ENCODE data around the gene SETD3. TPM values are rescaled to one million over a fixed set of nuclear protein-coding genes. Genes with fewer than 3 reads are reported as not detected.

Gene SETD3
- total and polyA plus RNA-seq, 4 donors: 41.0 to 66.0 (median 56.8) TPM

DNA sequence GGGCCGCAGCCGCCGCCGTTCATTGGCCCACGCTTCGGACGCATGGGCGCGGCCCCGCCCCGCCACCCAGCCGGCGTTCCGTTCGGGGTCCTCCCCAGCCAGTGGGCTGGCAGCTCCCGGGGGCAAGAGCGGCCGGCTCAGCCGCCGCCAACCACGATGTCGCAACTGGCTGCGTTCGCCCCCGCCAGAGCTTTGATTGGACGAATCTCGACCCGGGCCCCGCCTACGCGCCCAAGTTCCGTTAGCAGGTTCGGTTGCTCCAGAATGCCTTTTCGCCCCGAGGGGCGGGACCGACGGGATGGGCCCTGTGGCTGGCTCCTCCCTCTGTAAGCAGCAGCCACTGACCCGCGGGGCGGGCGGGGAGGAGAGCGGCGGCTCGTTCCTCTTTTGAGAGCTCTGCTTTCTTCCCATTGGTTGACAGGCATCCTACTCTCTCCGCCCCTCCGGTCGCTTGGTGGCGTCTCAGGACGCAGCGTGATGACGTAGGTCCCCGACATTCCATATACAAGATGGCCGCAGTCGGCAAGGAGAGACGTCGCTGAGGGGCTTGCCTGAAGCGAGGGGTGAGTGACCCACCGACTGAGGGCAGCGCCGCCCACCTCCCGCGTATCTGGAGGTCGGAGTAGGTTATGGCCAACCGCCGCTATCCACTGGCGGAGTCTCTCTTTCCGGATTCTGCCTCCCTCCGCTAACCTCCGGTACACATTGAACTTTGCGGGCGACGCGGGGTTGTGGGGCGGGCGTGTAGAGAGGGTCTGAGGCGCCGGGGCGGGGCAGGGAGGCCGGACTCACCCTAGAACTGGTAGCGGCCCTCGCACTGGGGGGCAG is 472 bp upstream of the SETD3 start, which contains the start of gene CCNK:
Gene CCNK, plus strand, starts transcription at position 493 of the 828 bp plus-strand sequence. CDS start 11,269 bp downstream, outside the sequence.
- peak; percentile 99 for ATAC-seq (ENCODE audit: low FRiP score)
- peak within 1 kb of the TSS; percentile 88 to 91 for H3K27ac ChIP-seq (ENCODE audit: low read depth in 1 of 2, low read length in 2 of 2)
- intact Hi-C loops (cut with DNase I): loop anchor here in 1 of 2 donors (2.0 to 10.0 kb wide), 2 partner anchors 50 to 124 kb away; partner anchors contain the start of gene CCDC85C
- WGBS, 2 donors: 0% methylated on average over 63 to 82 of the region's 82 CpGs
- H3K36me3 ChIP-seq (ENCODE audit: control insufficient read depth in 1 of 2, insufficient read depth in 2 of 2, low read length in 1 of 2): no peaks in the 10 kb centered on the region
- no peaks in the 10 kb centered on the region for H3K27me3 ChIP-seq (ENCODE audit: control insufficient read depth in 1 of 2, insufficient read depth in 2 of 2, low read length in 1 of 2)
- H3K4me3 ChIP-seq (ENCODE audit: low read length in 2 of 2): peak within 1 kb of the TSS; percentile 89 to 92
- H3K9me3 ChIP-seq (ENCODE audit: control insufficient read depth, low read length): no peaks in the 10 kb centered on the region
- no peaks in the 10 kb centered on the region for H3K4me1 ChIP-seq (ENCODE audit: control insufficient read depth in 1 of 2, insufficient read depth in 2 of 2, low read length in 2 of 2)
- peak; percentile 100 for DNase-seq

- H3K4me1 ChIP-seq (ENCODE audit: control insufficient read depth in 1 of 2, insufficient read depth in 2 of 2, low read length in 2 of 2): no peaks in the 10 kb centered on the region
These were observed 1.3 kb downstream of the SETD3 start for GRCh38 chr14:99479160-99479905.

GRCh38 chr14:99478128-99478527 is 2.5 kb downstream of the SETD3 start:
- H3K4me3 ChIP-seq (ENCODE audit: low read length in 2 of 2): no peak overlapping the region
- intact Hi-C loops (cut with DNase I): no loop called here
- ATAC-seq (ENCODE audit: low FRiP score) (no peak), DNase-seq (no peak)
- H3K36me3 ChIP-seq (ENCODE audit: control insufficient read depth in 1 of 2, insufficient read depth in 2 of 2, low read length in 1 of 2): no peaks in the 10 kb centered on the region
- WGBS, 2 donors: 44 to 52% methylated on average over 4 of the region's 4 CpGs
- H3K9me3 ChIP-seq (ENCODE audit: control insufficient read depth, low read length): no peaks in the 10 kb centered on the region
- no peaks in the 10 kb centered on the region for H3K4me1 ChIP-seq (ENCODE audit: control insufficient read depth in 1 of 2, insufficient read depth in 2 of 2, low read length in 2 of 2)
- H3K27ac ChIP-seq (ENCODE audit: low read depth in 1 of 2, low read length in 2 of 2): no peak overlapping the region
- H3K27me3 ChIP-seq (ENCODE audit: control insufficient read depth in 1 of 2, insufficient read depth in 2 of 2, low read length in 1 of 2): no peaks in the 10 kb centered on the region

More at GRCh38 chr14:99479160-99479905, 1.3 kb downstream of the SETD3 start:
- H3K9me3 ChIP-seq (ENCODE audit: control insufficient read depth, low read length): no peaks in the 10 kb centered on the region
- H3K36me3 ChIP-seq (ENCODE audit: control insufficient read depth in 1 of 2, insufficient read depth in 2 of 2, low read length in 1 of 2): no peaks in the 10 kb centered on the region
- no peak overlapping the region for H3K27ac ChIP-seq (ENCODE audit: low read depth in 1 of 2, low read length in 2 of 2)
- ATAC-seq (ENCODE audit: low FRiP score) (no peak), DNase-seq (no peak)
- peak overlapping the region; percentile 2 to 85 for H3K4me3 ChIP-seq (ENCODE audit: low read length in 2 of 2)
- 2 to 4% methylated on average over 18 of the region's 18 CpGs for WGBS, 2 donors
- intact Hi-C loops (cut with DNase I): no loop called here
- H3K27me3 ChIP-seq (ENCODE audit: control insufficient read depth in 1 of 2, insufficient read depth in 2 of 2, low read length in 1 of 2): no peaks in the 10 kb centered on the region

DNA sequence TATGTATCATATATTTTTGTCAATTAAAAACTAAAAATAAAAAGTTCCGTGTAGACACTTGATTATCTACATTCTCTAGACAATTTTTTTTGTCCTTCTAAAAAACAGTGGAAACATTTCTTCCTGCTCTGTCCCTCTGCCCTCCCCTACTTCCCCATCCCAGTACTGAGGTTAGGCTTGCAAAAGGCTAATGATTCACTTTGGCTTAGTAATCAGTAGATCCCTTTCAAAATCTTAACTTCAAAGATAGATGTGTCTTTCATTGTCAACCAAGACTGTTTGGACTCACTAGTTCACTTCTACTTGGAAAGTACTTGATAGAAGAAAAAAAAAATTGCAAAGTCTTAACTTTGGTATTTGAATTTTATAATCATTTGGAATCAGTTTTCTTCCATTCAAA is 3.8 kb downstream of the SETD3 start:
- Histone ChIP-seq H3K27ac (ENCODE audit: low read depth in 1 of 2, low read length in 2 of 2) (no peak overlapping the region), H3K4me1 (ENCODE audit: control insufficient read depth in 1 of 2, insufficient read depth in 2 of 2, low read length in 2 of 2) (no peaks in the 10 kb centered on the region), H3K27me3 (ENCODE audit: control insufficient read depth in 1 of 2, insufficient read depth in 2 of 2, low read length in 1 of 2) (no peaks in the 10 kb centered on the region), H3K4me3 (ENCODE audit: low read length in 2 of 2) (no peak overlapping the region), H3K36me3 (ENCODE audit: control insufficient read depth in 1 of 2, insufficient read depth in 2 of 2, low read length in 1 of 2) (no peaks in the 10 kb centered on the region), H3K9me3 (ENCODE audit: control insufficient read depth, low read length) (no peaks in the 10 kb centered on the region)
- ATAC-seq (ENCODE audit: low FRiP score): no peak
- 60 to 70% methylated on average over 1 of the region's 1 CpG for WGBS, 2 donors
- no peak for DNase-seq
- intact Hi-C loops (cut with DNase I): no loop called here

- Histone ChIP-seq H3K36me3 (ENCODE audit: control insufficient read depth in 1 of 2, insufficient read depth in 2 of 2, low read length in 1 of 2) (no peaks in the 10 kb centered on the region), H3K4me3 (ENCODE audit: low read length in 2 of 2) (no peak overlapping the region), H3K4me1 (ENCODE audit: control insufficient read depth in 1 of 2, insufficient read depth in 2 of 2, low read length in 2 of 2) (no peaks in the 10 kb centered on the region), H3K27ac (ENCODE audit: low read depth in 1 of 2, low read length in 2 of 2) (no peak overlapping the region), H3K27me3 (ENCODE audit: control insufficient read depth in 1 of 2, insufficient read depth in 2 of 2, low read length in 1 of 2) (no peaks in the 10 kb centered on the region), H3K9me3 (ENCODE audit: control insufficient read depth, low read length) (no peaks in the 10 kb centered on the region)
- WGBS, 2 donors: 89 to 94% methylated on average over 2 of the region's 2 CpGs
- DNase-seq (no peak), ATAC-seq (ENCODE audit: low FRiP score) (no peak)
- intact Hi-C loops (cut with DNase I): no loop called here
These were observed 5.0 kb downstream of the SETD3 start for GRCh38 chr14:99475660-99476059.

DNA sequence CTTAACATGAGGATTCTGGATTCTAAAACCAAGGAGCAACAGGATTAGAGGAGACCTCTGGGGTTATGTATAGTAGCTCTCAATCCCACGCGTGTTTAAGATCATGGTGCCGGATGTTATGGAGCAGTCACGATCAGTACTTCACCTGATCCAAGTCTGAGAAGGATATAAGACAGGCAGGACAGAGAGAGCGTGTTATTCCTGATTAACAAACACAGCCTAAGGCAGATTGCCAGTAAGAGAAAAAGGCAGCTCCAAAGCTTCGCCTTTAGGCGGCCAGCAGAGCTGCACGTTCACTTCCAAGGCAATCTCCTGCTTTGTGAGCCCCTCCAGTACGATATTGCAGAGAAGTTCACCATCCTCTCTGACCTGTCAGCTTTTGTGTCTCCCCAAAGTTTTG is 5.5 kb downstream of the SETD3 start:
- intact Hi-C loops (cut with DNase I): no loop called here
- 72 to 80% methylated on average over 9 of the region's 9 CpGs for WGBS, 2 donors
- no peaks in the 10 kb centered on the region for H3K4me1 ChIP-seq (ENCODE audit: control insufficient read depth in 1 of 2, insufficient read depth in 2 of 2, low read length in 2 of 2)
- no peak overlapping the region for H3K27ac ChIP-seq (ENCODE audit: low read depth in 1 of 2, low read length in 2 of 2)
- H3K4me3 ChIP-seq (ENCODE audit: low read length in 2 of 2): no peak overlapping the region
- no peaks in the 10 kb centered on the region for H3K27me3 ChIP-seq (ENCODE audit: control insufficient read depth in 1 of 2, insufficient read depth in 2 of 2, low read length in 1 of 2)
- no peak for DNase-seq
- no peaks in the 10 kb centered on the region for H3K9me3 ChIP-seq (ENCODE audit: control insufficient read depth, low read length)
- no peaks in the 10 kb centered on the region for H3K36me3 ChIP-seq (ENCODE audit: control insufficient read depth in 1 of 2, insufficient read depth in 2 of 2, low read length in 1 of 2)
- ATAC-seq (ENCODE audit: low FRiP score): no peak

DNA sequence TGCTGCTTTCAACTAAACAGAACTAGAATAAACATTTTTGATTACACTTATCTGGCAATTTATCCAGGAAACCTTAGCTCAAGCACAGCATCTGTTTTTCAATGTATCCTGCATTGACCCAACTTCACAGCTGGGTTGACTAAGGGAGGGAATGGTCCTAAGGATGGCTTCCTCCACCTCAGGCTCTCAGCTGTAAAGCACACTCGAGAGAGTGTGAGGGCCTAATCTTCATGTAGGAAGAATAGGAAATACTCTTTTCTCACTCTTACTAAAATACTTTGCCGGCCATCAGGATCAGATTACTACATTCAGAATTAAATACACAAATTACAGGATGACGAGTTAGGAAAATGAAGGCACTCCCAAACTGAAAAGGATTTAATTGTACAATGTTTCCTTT is 7.2 kb downstream of the SETD3 start:
- DNase-seq: no peak
- no peak overlapping the region for H3K4me3 ChIP-seq (ENCODE audit: low read length in 2 of 2)
- no peaks in the 10 kb centered on the region for H3K27me3 ChIP-seq (ENCODE audit: control insufficient read depth in 1 of 2, insufficient read depth in 2 of 2, low read length in 1 of 2)
- intact Hi-C loops (cut with DNase I): no loop called here
- ATAC-seq (ENCODE audit: low FRiP score): no peak
- no peak overlapping the region for H3K27ac ChIP-seq (ENCODE audit: low read depth in 1 of 2, low read length in 2 of 2)
- no peaks in the 10 kb centered on the region for H3K9me3 ChIP-seq (ENCODE audit: control insufficient read depth, low read length)
- peaks cover 0 to 2% of the 10 kb centered on the region in 2 donors for H3K4me1 ChIP-seq (ENCODE audit: control insufficient read depth in 1 of 2, insufficient read depth in 2 of 2, low read length in 2 of 2)
- H3K36me3 ChIP-seq (ENCODE audit: control insufficient read depth in 1 of 2, insufficient read depth in 2 of 2, low read length in 1 of 2): no peaks in the 10 kb centered on the region
- WGBS, 2 donors: 91% methylated on average over 3 of the region's 3 CpGs

DNA sequence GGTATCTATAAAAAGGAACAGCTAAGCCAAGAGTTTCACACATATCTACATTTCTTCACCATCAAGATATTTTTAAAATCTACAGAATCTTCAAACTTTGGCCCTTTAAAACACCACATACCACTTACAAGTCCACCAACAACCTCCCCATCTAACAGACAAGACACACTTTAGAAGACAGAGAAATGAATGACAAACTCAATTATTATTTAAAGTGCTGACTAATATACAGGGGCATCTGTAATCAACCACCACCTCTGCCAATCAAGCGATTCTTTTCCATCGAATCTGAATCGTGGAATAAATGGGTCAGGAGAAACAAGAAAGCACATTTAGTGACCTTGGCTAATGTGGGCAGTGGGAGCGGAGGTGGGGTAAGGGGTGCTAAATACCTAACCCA is 7.7 kb downstream of the SETD3 start:
- H3K36me3 ChIP-seq (ENCODE audit: control insufficient read depth in 1 of 2, insufficient read depth in 2 of 2, low read length in 1 of 2): no peaks in the 10 kb centered on the region
- no peak for ATAC-seq (ENCODE audit: low FRiP score)
- intact Hi-C loops (cut with DNase I): no loop called here

More for the DNA sequence above, 7.7 kb downstream of the SETD3 start:
- Histone ChIP-seq H3K9me3 (ENCODE audit: control insufficient read depth, low read length) (no peaks in the 10 kb centered on the region), H3K4me3 (ENCODE audit: low read length in 2 of 2) (no peak overlapping the region), H3K27ac (ENCODE audit: low read depth in 1 of 2, low read length in 2 of 2) (no peak overlapping the region), H3K27me3 (ENCODE audit: control insufficient read depth in 1 of 2, insufficient read depth in 2 of 2, low read length in 1 of 2) (no peaks in the 10 kb centered on the region), H3K4me1 (ENCODE audit: control insufficient read depth in 1 of 2, insufficient read depth in 2 of 2, low read length in 2 of 2) (peaks cover 0 to 2% of the 10 kb centered on the region in 2 donors)
- no peak for DNase-seq
- WGBS, 2 donors: 85 to 87% methylated on average over 4 of the region's 4 CpGs
